HL-60 (cell line): ENCODE results near the gene MSI2.

Experiments used
- POLR2AphosphoS5 ChIP-seq: IDR thresholded peaks from 2 replicates; pipeline ENCODE4 v1.6.1; 2012; ENCODE audit warnings: low read depth
- TF ChIP-seq, protein P1 (sequence below): IDR thresholded peaks from one replicate; pipeline ENCODE4 v1.5.1; 2011; ENCODE audit warnings: low read length, control low read depth, inconsistent platforms; ENCODE audit not compliant: insufficient read depth

- TF ChIP-seq, protein P1, sequence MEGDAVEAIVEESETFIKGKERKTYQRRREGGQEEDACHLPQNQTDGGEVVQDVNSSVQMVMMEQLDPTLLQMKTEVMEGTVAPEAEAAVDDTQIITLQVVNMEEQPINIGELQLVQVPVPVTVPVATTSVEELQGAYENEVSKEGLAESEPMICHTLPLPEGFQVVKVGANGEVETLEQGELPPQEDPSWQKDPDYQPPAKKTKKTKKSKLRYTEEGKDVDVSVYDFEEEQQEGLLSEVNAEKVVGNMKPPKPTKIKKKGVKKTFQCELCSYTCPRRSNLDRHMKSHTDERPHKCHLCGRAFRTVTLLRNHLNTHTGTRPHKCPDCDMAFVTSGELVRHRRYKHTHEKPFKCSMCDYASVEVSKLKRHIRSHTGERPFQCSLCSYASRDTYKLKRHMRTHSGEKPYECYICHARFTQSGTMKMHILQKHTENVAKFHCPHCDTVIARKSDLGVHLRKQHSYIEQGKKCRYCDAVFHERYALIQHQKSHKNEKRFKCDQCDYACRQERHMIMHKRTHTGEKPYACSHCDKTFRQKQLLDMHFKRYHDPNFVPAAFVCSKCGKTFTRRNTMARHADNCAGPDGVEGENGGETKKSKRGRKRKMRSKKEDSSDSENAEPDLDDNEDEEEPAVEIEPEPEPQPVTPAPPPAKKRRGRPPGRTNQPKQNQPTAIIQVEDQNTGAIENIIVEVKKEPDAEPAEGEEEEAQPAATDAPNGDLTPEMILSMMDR = no peak
- TF ChIP-seq POLR2AphosphoS5 = no peak
These were observed 356.1 kb downstream of the MSI2 start for GRCh38 chr17:57612202-57613071.
